ENCODE data around the gene TFCP2.

- TF ChIP-seq POLR2AphosphoS5 (IDR thresholded peaks at IDR 0.05) (no peak), CTCF (IDR thresholded peaks at IDR 0.05) (no peak), POLR2A (IDR thresholded peaks at IDR 0.05) (no peak)
These were observed 10.7 kb downstream of the TFCP2 start for GRCh38 chr12:51162217-51162616.

Data from suprapubic skin (tissue), 4 donors.